HepG2 (cell line): ENCODE results near the gene RRAD. TPM values are rescaled to one million over a fixed set of nuclear protein-coding genes. Genes with fewer than 3 reads are reported as not detected.

Source experiments
- AHDC1 ChIP-seq: sonication (generic); formaldehyde crosslinking; IDR thresholded peaks from 2 replicates; pipeline ENCODE4 v1.5.1; 2020; ENCODE audit warnings: mild to moderate bottlenecking, missing genetic modification reagents, borderline replicate concordance
- ATF2 ChIP-seq: sonication (generic); formaldehyde crosslinking; IDR thresholded peaks from 2 replicates; pipeline ENCODE4 v1.4.0; 2020; ENCODE audit warnings: missing genetic modification reagents
- CBFB ChIP-seq: sonication (generic); formaldehyde crosslinking; IDR thresholded peaks from 2 replicates; pipeline ENCODE4 v1.4.0; 2020; ENCODE audit warnings: missing genetic modification reagents
- HMGXB4 ChIP-seq, 2 experiments: sonication (generic) in 1 of 2; formaldehyde crosslinking in 1 of 2; IDR thresholded peaks; 2 replicates each; pipeline versions ENCODE4 v1.4.0 to v1.6.1; 2018 to 2020; ENCODE audit warnings: missing genetic modification reagents in 2 of 2, borderline replicate concordance in 1 of 2, low read depth in 1 of 2, mild to moderate bottlenecking in 1 of 2, missing biosample characterization in 1 of 2
- HNRNPK ChIP-seq: fragments of 200-400 bp; formaldehyde crosslinking; IDR thresholded peaks from 2 replicates; pipeline ENCODE4 v1.6.1; 2018; ENCODE audit warnings: low read length, low read depth, moderate library complexity, mild to moderate bottlenecking; ENCODE audit not compliant: poor library complexity, severe bottlenecking
- KDM2A ChIP-seq: sonication (generic); formaldehyde crosslinking; IDR thresholded peaks from 2 replicates; pipeline ENCODE4 v1.4.0; 2020; ENCODE audit warnings: low read depth, missing genetic modification reagents, borderline replicate concordance
- KLF12 ChIP-seq: sonication (generic); formaldehyde crosslinking; IDR thresholded peaks from 2 replicates; pipeline ENCODE4 v1.4.0; 2020; ENCODE audit warnings: missing genetic modification reagents, borderline replicate concordance
- MBD4 ChIP-seq: IDR thresholded peaks from 2 replicates; pipeline ENCODE4 v1.6.1; 2012; ENCODE audit warnings: low read length, inconsistent platforms, borderline replicate concordance
- SALL1 ChIP-seq: sonication (generic); formaldehyde crosslinking; IDR thresholded peaks from 2 replicates; pipeline ENCODE4 v1.8.0; 2022; ENCODE audit warnings: mild to moderate bottlenecking, missing genetic modification reagents
- ZFYVE20 ChIP-seq: sonication (generic); formaldehyde crosslinking; IDR thresholded peaks from 2 replicates; pipeline ENCODE4 v1.8.0; 2023; ENCODE audit warnings: low read depth, mild to moderate bottlenecking, moderate library complexity, missing genetic modification reagents, borderline replicate concordance
- ZNF12 ChIP-seq: sonication (generic); formaldehyde crosslinking; IDR thresholded peaks from 2 replicates; pipeline ENCODE4 v1.5.0; 2020; ENCODE audit warnings: missing genetic modification reagents
- ZNF24 ChIP-seq: fragments of 450-650 bp; IDR thresholded peaks from 2 replicates; pipeline ENCODE4 v1.6.1; 2017; ENCODE audit warnings: antibody characterized with exemption, mild to moderate bottlenecking
- ZNF253 ChIP-seq: sonication (generic); formaldehyde crosslinking; IDR thresholded peaks from 2 replicates; pipeline ENCODE4 v1.8.0; 2022; ENCODE audit warnings: mild to moderate bottlenecking, missing genetic modification reagents, borderline replicate concordance
- ZNF256 ChIP-seq: sonication (generic); formaldehyde crosslinking; conservative IDR thresholded peaks from 2 replicates; pipeline ENCODE4 v1.4.0; 2020; ENCODE audit warnings: missing genetic modification reagents
- ZNF44 ChIP-seq: sonication (generic); formaldehyde crosslinking; IDR thresholded peaks from 2 replicates; pipeline ENCODE4 v1.5.1; 2020; ENCODE audit warnings: mild to moderate bottlenecking, missing genetic modification reagents
- ZNF547 ChIP-seq: sonication (generic); formaldehyde crosslinking; IDR thresholded peaks from 2 replicates; pipeline ENCODE4 v1.5.1; 2020; ENCODE audit warnings: mild to moderate bottlenecking, missing genetic modification reagents
- ZNF589 ChIP-seq: sonication (generic); formaldehyde crosslinking; conservative IDR thresholded peaks from 2 replicates; pipeline ENCODE4 v1.8.0; 2022; ENCODE audit warnings: mild to moderate bottlenecking, moderate library complexity, missing genetic modification reagents
- ZNF615 ChIP-seq: sonication (generic); formaldehyde crosslinking; IDR thresholded peaks from 2 replicates; pipeline ENCODE4 v1.5.0; 2020; ENCODE audit warnings: mild to moderate bottlenecking, missing genetic modification reagents, borderline replicate concordance
- ZNF629 ChIP-seq: sonication (generic); formaldehyde crosslinking; conservative IDR thresholded peaks from 2 replicates; pipeline ENCODE4 v1.5.0; 2020; ENCODE audit warnings: missing genetic modification reagents
- ZNF790 ChIP-seq: sonication (generic); formaldehyde crosslinking; IDR thresholded peaks from 2 replicates; pipeline ENCODE4 v1.8.0; 2022; ENCODE audit warnings: missing genetic modification reagents, mild to moderate bottlenecking, borderline replicate concordance
- polyA plus RNA-seq, 8 experiments: library from polyadenylated mRNA; depleted of rRNA in 3 of 8; stranded (reverse) in 7 of 8; unstranded in 1 of 8; fragments of >200 nt; fragmentation: Illumina TruSeq in 4 of 8; extraction: Trizol in 4 of 8; gene quantifications; 2 replicates each; pipeline versions ENCODE4 v1.2.1 to v1.2.3, GENCODE V29; 2011 to 2016; ENCODE audit warnings: low read depth in 4 of 8, missing spikeins in 1 of 8, mixed read lengths in 1 of 8; ENCODE audit not compliant: insufficient read depth in 1 of 8
- total RNA-seq, 5 experiments: library from RNA; depleted of rRNA; stranded (reverse); fragments of >200 nt; fragmentation: Illumina TruSeq; extraction: Trizol; gene quantifications; 2 replicates each; pipeline ENCODE4 v1.2.3, GENCODE V29; 2016; ENCODE audit warnings: low read depth in 1 of 5

The RRAD gene
- total and polyA plus RNA-seq, 2 of the 13 experiments (the other 11 are each of a cell fraction or from before 2014, with no cell fraction given) = 0.80 to 1.1 TPM

GRCh38 chr16:66905633-66906539 is 19.4 kb downstream of the RRAD start (continued):
- TF ChIP-seq ZFYVE20 (CRISPR knock-in tag) = no peak
- no peak for TF ChIP-seq ZNF589 (CRISPR knock-in tag)
- no peak; the same call in 1 of the 2 replicates for TF ChIP-seq ZNF253 (CRISPR knock-in tag)
- TF ChIP-seq ZNF790 (CRISPR knock-in tag) = no peak
- no peak for TF ChIP-seq MBD4
- TF ChIP-seq HNRNPK = no peak
- TF ChIP-seq KDM2A (CRISPR knock-in tag) = 0 out of 2 replicates have a peak, but pooled peaks have one; percentile 20
- peak in 1 of 2 experiments; percentile 5; a peak in 1 of 4 replicates for TF ChIP-seq HMGXB4 (CRISPR knock-in tag; IDR thresholded peaks at IDR 0.05; ENCODE audit: borderline replicate concordance in 1 of 2, low read depth in 1 of 2)
- TF ChIP-seq ZNF12 (CRISPR knock-in tag) = peak; percentile 64
- no peak; the same call in 1 of the 2 replicates for TF ChIP-seq AHDC1 (CRISPR knock-in tag)
- TF ChIP-seq ZNF615 (CRISPR knock-in tag) = no peak
- TF ChIP-seq CBFB = 0 out of 2 replicates have a peak, but pooled peaks have one; percentile 59
- no peak for TF ChIP-seq ZNF24
- TF ChIP-seq SALL1 (CRISPR knock-in tag) = peak; percentile 77
- peak; percentile 65 for TF ChIP-seq ZNF629 (CRISPR knock-in tag)
- TF ChIP-seq ATF2 (CRISPR knock-in tag) = peak; percentile 79
- TF ChIP-seq ZNF44 (CRISPR knock-in tag) = no peak
- no peak for TF ChIP-seq ZNF547 (CRISPR knock-in tag)
- TF ChIP-seq KLF12 (CRISPR knock-in tag) = no peak; the same call in 1 of the 2 replicates
- TF ChIP-seq ZNF256 (CRISPR knock-in tag) = peak; percentile 44; the same call in 1 of the 2 replicates
